A549 treated with Mapracorat at 1 μM for 4 hours (cell line): Measurements from ENCODE around the gene DEPDC5. TPM values are rescaled to one million over a fixed set of nuclear protein-coding genes. Genes with fewer than 3 reads are reported as not detected.

Source experiments
- total RNA-seq: library from RNA; stranded (reverse); fragments of 200-300 nt; extraction: Qiagen RNA extraction; gene quantifications from 5 replicates; pipeline ENCODE4 v1.2.3, GENCODE V29; 2022

DEPDC5 gene
- 4.3 to 5.6 TPM (median 4.4 TPM) in 5 replicates for total RNA-seq

GRCh38 chr22:31753634-31754501 lies at the start of gene DEPDC5:
Gene DEPDC5, plus strand, starts transcription at chr22:31754019. Its CDS starts 903 bp downstream, at chr22:31754922.

GRCh38 chr22:31749636-31750364 lies 4.0 kb upstream of the DEPDC5 start, which contains the start of gene PRR14L:
Gene PRR14L, minus strand, starts transcription at chr22:31750132. Its CDS starts 11,272 bp downstream, at chr22:31738860.

GRCh38 chr22:31943978-31944699 lies 190.3 kb downstream of the DEPDC5 start, which contains the start of gene YWHAH:
Gene YWHAH, plus strand, starts transcription at chr22:31944535. Its CDS starts 199 bp downstream, at chr22:31944734.

Other genes with a start within 250 kb of the DEPDC5 start
- gene PISD, start 91.8 kb upstream of the DEPDC5 start, total RNA-seq = 22.2 to 31.0 TPM (median 27.9 TPM) in 5 replicates
- 5.4 to 6.7 TPM (median 6.3 TPM) in 5 replicates for gene PRR14L, start 3.9 kb upstream of the DEPDC5 start, total RNA-seq
- 134 to 147 TPM (median 143 TPM) in 5 replicates for gene YWHAH, start 190.5 kb downstream of the DEPDC5 start, total RNA-seq